ENCODE results near the gene PRKAB1. TPM values are rescaled to one million over a fixed set of nuclear protein-coding genes. Genes with fewer than 3 reads are reported as not detected.
"Not testable (repeated sequence)": the region's sequence is repeated elsewhere in the genome, so short reads cannot be mapped to it uniquely, and the experiment has no call there.

PRKAB1 gene
- polyA plus RNA-seq, 2 of the 4 experiments (the other 2 are of a cell fraction), result 19.0 to 49.2 TPM

DNA sequence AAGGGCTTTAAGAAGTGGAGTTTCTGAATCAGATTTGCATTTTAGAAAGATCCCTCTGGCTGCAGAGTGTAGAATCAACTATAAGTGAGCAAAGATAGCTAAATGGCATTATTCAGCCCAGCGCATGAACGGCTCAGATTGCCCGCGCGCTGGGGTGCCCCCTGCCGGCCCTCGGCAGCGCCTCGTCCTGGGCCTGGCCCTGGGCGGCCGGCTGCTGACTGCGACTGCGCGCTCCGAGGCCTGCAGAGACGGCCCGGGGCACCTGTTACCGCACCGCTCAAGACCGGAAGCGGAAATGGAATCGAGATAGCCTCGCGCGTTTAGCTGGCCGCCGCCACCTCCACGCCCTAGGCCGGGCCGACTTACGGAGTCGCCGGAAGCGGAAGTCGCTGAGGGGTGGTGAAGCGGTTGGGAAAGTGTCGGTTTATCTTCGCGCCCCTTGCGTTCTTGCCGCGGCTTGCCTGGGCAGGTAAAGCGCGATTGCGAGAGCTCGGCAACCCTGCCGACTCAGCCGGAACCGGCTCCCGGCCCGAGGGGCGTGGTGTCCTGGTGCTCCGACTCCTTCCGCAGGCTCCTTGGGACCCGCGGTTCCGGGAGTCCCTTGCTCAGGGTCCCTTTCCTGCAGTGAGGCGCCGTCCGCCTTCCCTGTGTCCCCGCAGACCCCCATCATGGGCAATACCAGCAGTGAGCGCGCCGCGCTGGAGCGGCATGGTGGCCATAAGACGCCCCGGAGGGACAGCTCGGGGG, at the start of gene PRKAB1 (continued):
- TF ChIP-seq NR3C1 (IDR thresholded peaks at IDR 0.05), result no peak
- TF ChIP-seq HEYL (CRISPR knock-in tag; IDR thresholded peaks at IDR 0.05), result no peak
- TF ChIP-seq EHMT2 (IDR thresholded peaks at IDR 0.05; ENCODE audit: low read depth), result no peak
- TF ChIP-seq, protein P1, sequence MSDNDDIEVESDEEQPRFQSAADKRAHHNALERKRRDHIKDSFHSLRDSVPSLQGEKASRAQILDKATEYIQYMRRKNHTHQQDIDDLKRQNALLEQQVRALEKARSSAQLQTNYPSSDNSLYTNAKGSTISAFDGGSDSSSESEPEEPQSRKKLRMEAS (IDR thresholded peaks at IDR 0.05), result peak; percentile 94
- peak; percentile 51; the same call in 2 of the 3 replicates for TF ChIP-seq SMC3 (IDR thresholded peaks at IDR 0.05)
- no peak for TF ChIP-seq NFE2L2 (conservative IDR thresholded peaks at IDR 0.05; ENCODE audit: low read length)
- TF ChIP-seq, protein P2, sequence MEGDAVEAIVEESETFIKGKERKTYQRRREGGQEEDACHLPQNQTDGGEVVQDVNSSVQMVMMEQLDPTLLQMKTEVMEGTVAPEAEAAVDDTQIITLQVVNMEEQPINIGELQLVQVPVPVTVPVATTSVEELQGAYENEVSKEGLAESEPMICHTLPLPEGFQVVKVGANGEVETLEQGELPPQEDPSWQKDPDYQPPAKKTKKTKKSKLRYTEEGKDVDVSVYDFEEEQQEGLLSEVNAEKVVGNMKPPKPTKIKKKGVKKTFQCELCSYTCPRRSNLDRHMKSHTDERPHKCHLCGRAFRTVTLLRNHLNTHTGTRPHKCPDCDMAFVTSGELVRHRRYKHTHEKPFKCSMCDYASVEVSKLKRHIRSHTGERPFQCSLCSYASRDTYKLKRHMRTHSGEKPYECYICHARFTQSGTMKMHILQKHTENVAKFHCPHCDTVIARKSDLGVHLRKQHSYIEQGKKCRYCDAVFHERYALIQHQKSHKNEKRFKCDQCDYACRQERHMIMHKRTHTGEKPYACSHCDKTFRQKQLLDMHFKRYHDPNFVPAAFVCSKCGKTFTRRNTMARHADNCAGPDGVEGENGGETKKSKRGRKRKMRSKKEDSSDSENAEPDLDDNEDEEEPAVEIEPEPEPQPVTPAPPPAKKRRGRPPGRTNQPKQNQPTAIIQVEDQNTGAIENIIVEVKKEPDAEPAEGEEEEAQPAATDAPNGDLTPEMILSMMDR (IDR thresholded peaks at IDR 0.05), result peak; percentile 95
- peak; percentile 23 for TF ChIP-seq CHD2 (IDR thresholded peaks at IDR 0.05; ENCODE audit: low read length, partially characterized antibody)
- TF ChIP-seq POLR2A (IDR thresholded peaks at IDR 0.05; ENCODE audit: low read length), result peak; percentile 86
- TF ChIP-seq, protein P3, sequence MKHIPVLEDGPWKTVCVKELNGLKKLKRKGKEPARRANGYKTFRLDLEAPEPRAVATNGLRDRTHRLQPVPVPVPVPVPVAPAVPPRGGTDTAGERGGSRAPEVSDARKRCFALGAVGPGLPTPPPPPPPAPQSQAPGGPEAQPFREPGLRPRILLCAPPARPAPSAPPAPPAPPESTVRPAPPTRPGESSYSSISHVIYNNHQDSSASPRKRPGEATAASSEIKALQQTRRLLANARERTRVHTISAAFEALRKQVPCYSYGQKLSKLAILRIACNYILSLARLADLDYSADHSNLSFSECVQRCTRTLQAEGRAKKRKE (CRISPR knock-in tag; IDR thresholded peaks at IDR 0.05; ENCODE audit: low read depth), result no peak
- TF ChIP-seq EP300 (IDR thresholded peaks at IDR 0.05), result no peak
- TF ChIP-seq MYC (IDR thresholded peaks at IDR 0.05; ENCODE audit: borderline replicate concordance, low read length), result peak; percentile 77; the same call in 1 of the 2 replicates
- TF ChIP-seq TFCP2L1 (CRISPR knock-in tag; IDR thresholded peaks at IDR 0.05), result no peak
- TF ChIP-seq, protein P4, sequence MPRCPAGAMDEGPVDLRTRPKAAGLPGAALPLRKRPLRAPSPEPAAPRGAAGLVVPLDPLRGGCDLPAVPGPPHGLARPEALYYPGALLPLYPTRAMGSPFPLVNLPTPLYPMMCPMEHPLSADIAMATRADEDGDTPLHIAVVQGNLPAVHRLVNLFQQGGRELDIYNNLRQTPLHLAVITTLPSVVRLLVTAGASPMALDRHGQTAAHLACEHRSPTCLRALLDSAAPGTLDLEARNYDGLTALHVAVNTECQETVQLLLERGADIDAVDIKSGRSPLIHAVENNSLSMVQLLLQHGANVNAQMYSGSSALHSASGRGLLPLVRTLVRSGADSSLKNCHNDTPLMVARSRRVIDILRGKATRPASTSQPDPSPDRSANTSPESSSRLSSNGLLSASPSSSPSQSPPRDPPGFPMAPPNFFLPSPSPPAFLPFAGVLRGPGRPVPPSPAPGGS (IDR thresholded peaks at IDR 0.05), result 0 out of 3 replicates have a peak, but pooled peaks have one; percentile 72
- TF ChIP-seq, protein P5, sequence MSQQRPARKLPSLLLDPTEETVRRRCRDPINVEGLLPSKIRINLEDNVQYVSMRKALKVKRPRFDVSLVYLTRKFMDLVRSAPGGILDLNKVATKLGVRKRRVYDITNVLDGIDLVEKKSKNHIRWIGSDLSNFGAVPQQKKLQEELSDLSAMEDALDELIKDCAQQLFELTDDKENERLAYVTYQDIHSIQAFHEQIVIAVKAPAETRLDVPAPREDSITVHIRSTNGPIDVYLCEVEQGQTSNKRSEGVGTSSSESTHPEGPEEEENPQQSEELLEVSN (IDR thresholded peaks at IDR 0.05; ENCODE audit: borderline replicate concordance, low read depth), result peak; percentile 84
- TF ChIP-seq CBX2 (IDR thresholded peaks at IDR 0.05; ENCODE audit: borderline replicate concordance, low read depth), result no peak
- peak in 1 of 2 experiments; percentile 17; a peak in 1 of 4 replicates for TF ChIP-seq CEBPB (IDR thresholded peaks at IDR 0.05)
- peak; percentile 61; the same call in 1 of the 2 replicates for TF ChIP-seq KDM5A (IDR thresholded peaks at IDR 0.05)
- TF ChIP-seq EHF (CRISPR knock-in tag; IDR thresholded peaks at IDR 0.05), result peak; percentile 56; the same call in 1 of the 2 replicates
- TF ChIP-seq SREBF2 (IDR thresholded peaks at IDR 0.05), result 0 out of 2 replicates have a peak, but pooled peaks have one; percentile 14
- no peak for TF ChIP-seq FOXS1 (CRISPR knock-in tag; IDR thresholded peaks at IDR 0.05)
- TF ChIP-seq CHD4 (IDR thresholded peaks at IDR 0.05; ENCODE audit: borderline replicate concordance), result no peak
- peak; percentile 42 to 59; a peak in 4 of 5 replicates for TF ChIP-seq RAD21 (conservative IDR thresholded peaks at IDR 0.05 in 1 of 2, IDR thresholded peaks at IDR 0.05 in 1 of 2)
- TF ChIP-seq BHLHE40 (IDR thresholded peaks at IDR 0.05; ENCODE audit: low read depth, low read length), result no peak
- no peak for TF ChIP-seq ESRRA (IDR thresholded peaks at IDR 0.05; ENCODE audit: borderline replicate concordance, low read length)
- TF ChIP-seq ZNF302 (CRISPR knock-in tag; IDR thresholded peaks at IDR 0.05), result no peak
- no peak for TF ChIP-seq ZSCAN20 (CRISPR knock-in tag; IDR thresholded peaks at IDR 0.05)

DNA sequence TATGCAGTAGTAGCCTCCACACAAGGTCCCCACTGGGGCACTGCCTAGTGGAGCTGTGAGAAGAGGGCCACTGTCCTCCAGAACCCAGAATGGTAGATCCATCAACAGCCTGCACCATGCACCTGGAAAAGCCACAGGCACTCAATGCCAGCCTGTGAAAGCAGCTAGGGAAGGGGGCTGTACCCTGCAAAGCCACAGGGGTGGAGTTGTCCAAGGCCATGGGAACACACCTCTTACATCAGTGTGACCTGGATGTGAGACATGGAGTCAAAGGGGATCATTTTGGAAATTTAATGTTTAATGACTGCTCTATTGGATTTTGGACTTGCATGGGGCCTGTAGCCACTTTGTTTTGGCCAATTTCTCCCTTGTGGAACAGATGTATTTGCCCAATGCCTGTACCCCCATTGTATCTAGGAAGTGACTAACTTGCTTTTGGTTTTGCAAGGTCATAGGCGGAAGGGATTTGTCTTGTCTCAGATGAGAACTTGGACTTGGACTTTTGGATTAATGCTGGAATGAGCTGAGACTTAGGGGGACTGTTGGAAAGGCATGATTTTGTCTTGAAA, 49.5 kb upstream of the PRKAB1 start:
- 36% methylated on average over 1 of the region's 1 CpG for WGBS (ENCODE audit: missing lambda C conversion rate)
- CTCF ChIA-PET; H3K4me2 ChIP-seq; ATAC-seq; H3K4me3 ChIP-seq; FAIRE-seq; H3K27ac ChIP-seq; POLR2A ChIA-PET; DNase-seq (ENCODE audit: low read depth in 1 of 2, low spot score in 1 of 2): not testable (repeated sequence)
- peaks cover 11% of the 10 kb centered on the region; the same call in 2 of the 3 replicates for H3K9me3 ChIP-seq
- peaks cover 16% of the 10 kb centered on the region; the same call in 1 of the 3 replicates for H3K4me1 ChIP-seq

All from A549 (cell line).